ENCODE results near the gene H19. TPM values are rescaled to one million over a fixed set of nuclear protein-coding genes. Genes with fewer than 3 reads are reported as not detected.

H19 gene
- total RNA-seq, 1 experiment from 2014 or later, result 0.38 TPM

- no TSS peak for BruUV-seq (replicated peaks)
- TF ChIP-seq CTCF (IDR thresholded peaks at IDR 0.05; ENCODE audit: unreplicated experiment), result no peak
- no peak overlapping the region for H3K4me3 Mint-ChIP-seq (ENCODE audit: low read depth, unreplicated experiment)
- H3K4me1 Mint-ChIP-seq (ENCODE audit: low read depth, unreplicated experiment), result no peaks in the 10 kb centered on the region
- no peaks in the 10 kb centered on the region for H3K9me3 Mint-ChIP-seq (ENCODE audit: low read depth, unreplicated experiment)
- CTCF ChIA-PET, result no interaction called here
- no peaks in the 10 kb centered on the region for H3K36me3 Mint-ChIP-seq (ENCODE audit: insufficient read depth, unreplicated experiment)
- intact Hi-C loops (cut with micrococcal nuclease; ENCODE audit: unreplicated experiment), result no loop called here
- H3K27me3 Mint-ChIP-seq (ENCODE audit: unreplicated experiment), result no peaks in the 10 kb centered on the region
- no peak overlapping the region for H3K27ac Mint-ChIP-seq (ENCODE audit: unreplicated experiment)
- no peak for DNase-seq
Observed at GRCh38 chr11:1992111-1992510, 5.5 kb downstream of the H19 start.

DNA sequence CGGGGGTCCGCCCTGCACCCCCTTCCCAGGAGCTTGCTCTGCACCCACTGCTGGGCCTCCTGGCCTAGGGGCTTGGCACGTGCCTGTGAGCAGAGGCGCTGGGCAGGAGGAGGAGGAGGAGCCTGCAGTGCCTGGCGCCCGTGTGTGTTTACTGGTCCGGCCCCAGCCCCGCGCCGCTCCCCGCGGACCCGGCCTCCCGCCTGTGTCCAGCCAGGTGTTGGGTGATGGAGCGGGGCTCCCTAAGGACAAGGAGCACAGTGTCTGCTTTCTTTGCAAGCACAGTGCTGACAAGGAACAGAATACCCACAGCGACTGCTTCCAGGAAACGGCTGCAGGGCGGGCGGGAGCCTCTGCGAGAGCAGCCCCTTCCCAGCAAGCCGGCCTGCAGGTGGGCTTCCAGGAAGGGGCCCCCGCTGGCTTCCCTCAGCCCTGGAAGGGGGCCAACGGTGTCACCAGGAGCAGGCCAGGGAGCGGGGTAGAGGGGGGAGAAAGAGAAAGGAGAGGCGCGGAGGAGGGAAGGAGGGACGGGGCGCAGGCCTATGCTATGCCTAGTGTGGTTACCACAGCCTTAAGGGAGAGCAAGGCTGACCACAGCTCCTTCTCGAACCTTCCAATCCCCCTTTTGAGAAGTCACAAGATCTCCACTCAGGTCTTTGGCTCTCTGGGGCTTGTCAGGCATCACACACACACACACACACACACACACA, 6.6 kb downstream of the H19 start:
- Mint-ChIP-seq H3K27me3 (ENCODE audit: unreplicated experiment) (no peaks in the 10 kb centered on the region), H3K4me3 (ENCODE audit: low read depth, unreplicated experiment) (no peak overlapping the region), H3K36me3 (ENCODE audit: insufficient read depth, unreplicated experiment) (no peaks in the 10 kb centered on the region), H3K4me1 (ENCODE audit: low read depth, unreplicated experiment) (no peaks in the 10 kb centered on the region), H3K9me3 (ENCODE audit: low read depth, unreplicated experiment) (no peaks in the 10 kb centered on the region), H3K27ac (ENCODE audit: unreplicated experiment) (no peak overlapping the region)
- intact Hi-C loops (cut with micrococcal nuclease; ENCODE audit: unreplicated experiment), result no loop called here
- CTCF ChIA-PET, result interaction anchor here (0.6 kb wide), 1 partner anchor 300 kb away, joined by 3 read pairs; no protein-coding TSS in a partner anchor
- no peak for TF ChIP-seq CTCF (IDR thresholded peaks at IDR 0.05; ENCODE audit: unreplicated experiment)
- BruUV-seq (replicated peaks), result no TSS peak
- DNase-seq, result no peak

DNA sequence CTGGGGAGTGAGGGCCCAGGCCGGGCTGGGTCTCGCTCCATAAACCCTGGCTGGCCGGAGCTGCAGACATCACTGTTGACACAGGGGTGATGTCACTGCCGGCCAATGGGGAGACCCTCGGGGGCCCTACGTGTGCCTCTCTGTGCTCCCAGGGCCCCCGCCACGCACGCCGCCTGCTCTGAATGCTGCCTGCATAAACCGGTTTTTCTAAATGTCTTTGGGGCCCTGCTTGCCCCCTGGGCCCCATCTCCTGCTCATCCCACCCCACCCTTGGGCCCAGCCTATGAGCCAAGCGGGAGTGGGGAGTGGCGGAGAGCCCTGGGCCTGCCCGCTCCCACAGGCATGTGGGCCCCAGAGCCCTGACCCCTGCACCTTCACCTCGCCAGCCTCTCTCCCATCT, 7.7 kb downstream of the H19 start:
- H3K36me3 Mint-ChIP-seq (ENCODE audit: insufficient read depth, unreplicated experiment), result no peaks in the 10 kb centered on the region
- H3K4me3 Mint-ChIP-seq (ENCODE audit: low read depth, unreplicated experiment), result no peak overlapping the region
- no TSS peak for BruUV-seq (replicated peaks)
- DNase-seq, result no peak
- no peaks in the 10 kb centered on the region for H3K27me3 Mint-ChIP-seq (ENCODE audit: unreplicated experiment)
- intact Hi-C loops (cut with micrococcal nuclease; ENCODE audit: unreplicated experiment), result no loop called here
- no peak for TF ChIP-seq CTCF (IDR thresholded peaks at IDR 0.05; ENCODE audit: unreplicated experiment)
- CTCF ChIA-PET, result interaction anchor here (0.5 to 0.7 kb wide), 2 partner anchors 139 to 337 kb away, joined by 4 to 7 read pairs; no protein-coding TSS in a partner anchor
- no peaks in the 10 kb centered on the region for H3K9me3 Mint-ChIP-seq (ENCODE audit: low read depth, unreplicated experiment)
- no peak overlapping the region for H3K27ac Mint-ChIP-seq (ENCODE audit: unreplicated experiment)
- no peaks in the 10 kb centered on the region for H3K4me1 Mint-ChIP-seq (ENCODE audit: low read depth, unreplicated experiment)

DNA sequence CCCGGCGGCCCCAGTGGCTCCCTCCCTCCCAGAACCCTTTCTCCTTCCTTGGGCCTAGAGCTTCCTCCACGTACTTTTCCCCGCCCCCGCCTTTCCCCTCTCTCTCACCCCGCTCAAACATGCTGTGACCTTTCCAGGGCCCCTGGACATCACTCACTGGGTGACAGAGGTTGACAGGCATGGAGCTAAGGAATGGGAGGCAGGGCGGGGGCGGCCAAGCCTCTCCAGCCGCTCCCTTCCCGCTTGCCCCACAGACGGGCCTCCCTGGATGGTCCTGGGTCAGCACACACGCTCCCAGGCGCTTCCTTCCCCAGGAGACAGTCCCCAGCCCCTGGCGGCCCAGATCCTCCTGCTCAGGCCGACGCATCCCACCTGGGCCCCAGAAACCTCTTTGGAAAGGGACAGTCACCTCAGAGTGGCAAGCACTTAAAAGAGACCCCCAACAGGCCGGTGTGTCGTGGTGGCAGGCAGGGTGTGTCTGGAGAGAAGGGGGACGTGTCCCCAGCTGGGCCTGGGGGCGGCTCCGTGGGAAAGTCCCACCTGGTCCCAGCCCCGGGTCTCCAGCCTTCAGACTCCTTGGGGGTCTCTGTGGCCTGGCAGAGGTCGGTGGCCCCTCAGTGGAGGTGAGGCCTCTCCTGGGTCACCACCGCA, 8.8 kb downstream of the H19 start:
- H3K27ac Mint-ChIP-seq (ENCODE audit: unreplicated experiment), result no peak overlapping the region
- H3K9me3 Mint-ChIP-seq (ENCODE audit: low read depth, unreplicated experiment), result no peaks in the 10 kb centered on the region
- CTCF ChIA-PET, result interaction anchor here (0.6 to 0.7 kb wide), 3 partner anchors 23 to 88 kb away, joined by 3 to 7 read pairs (median 3); no protein-coding TSS in a partner anchor
- intact Hi-C loops (cut with micrococcal nuclease; ENCODE audit: unreplicated experiment), result no loop called here
- no peak for TF ChIP-seq CTCF (IDR thresholded peaks at IDR 0.05; ENCODE audit: unreplicated experiment)
- no peak overlapping the region for H3K4me3 Mint-ChIP-seq (ENCODE audit: low read depth, unreplicated experiment)
- no peaks in the 10 kb centered on the region for H3K36me3 Mint-ChIP-seq (ENCODE audit: insufficient read depth, unreplicated experiment)
- BruUV-seq (replicated peaks), result no TSS peak
- H3K4me1 Mint-ChIP-seq (ENCODE audit: low read depth, unreplicated experiment), result no peaks in the 10 kb centered on the region
- no peak for DNase-seq
- H3K27me3 Mint-ChIP-seq (ENCODE audit: unreplicated experiment), result no peaks in the 10 kb centered on the region
